Activated T-cell treated with anti-CD3 and anti-CD28 coated beads for 24 hours (primary cell): Measurements from ENCODE around the gene LAMB4.

Experiments
- DNase-seq: peaks from one replicate; pipeline ENCODE4 v3.0.0-alpha.2; 2020; ENCODE audit warnings: low read depth

LAMB4 gene

DNA sequence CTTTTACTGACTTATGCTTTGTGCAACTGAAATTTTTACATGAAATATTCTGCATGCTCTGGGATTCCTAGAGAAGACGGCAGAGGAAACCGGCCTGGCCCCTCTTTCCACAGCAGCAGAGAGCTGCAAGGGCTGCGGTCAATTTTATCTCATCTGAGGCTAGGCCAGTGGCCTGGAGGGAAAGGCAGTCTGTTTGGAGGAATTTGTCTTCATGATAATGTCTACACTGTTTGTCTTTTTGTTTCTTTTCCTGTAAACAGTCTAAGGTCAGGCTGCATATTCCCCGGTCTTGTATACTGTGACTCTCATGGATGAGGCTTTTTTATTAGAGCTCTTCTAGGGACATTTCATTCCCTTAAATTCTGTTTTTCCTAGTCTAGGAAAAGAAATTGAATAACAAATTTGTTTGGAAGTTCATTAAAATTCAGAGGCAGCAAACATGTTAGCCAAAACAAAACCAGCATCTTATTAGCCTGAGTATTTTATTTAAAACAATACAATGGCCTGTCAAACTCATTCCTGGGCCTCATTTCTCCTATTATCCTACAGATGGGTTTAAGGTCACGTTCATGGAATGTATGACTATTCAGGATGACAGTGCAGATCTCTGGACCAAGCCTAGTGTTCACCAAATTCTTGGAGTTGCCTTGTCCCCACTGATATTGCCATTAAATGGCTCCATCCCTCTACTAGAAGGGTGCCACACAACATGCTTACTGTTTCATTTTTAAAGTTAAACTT is 26.4 kb downstream of the LAMB4 start:
- no peak for DNase-seq

GRCh38 chr7:108102671-108103312 is 27.4 kb downstream of the LAMB4 start:
- no peak for DNase-seq

DNA sequence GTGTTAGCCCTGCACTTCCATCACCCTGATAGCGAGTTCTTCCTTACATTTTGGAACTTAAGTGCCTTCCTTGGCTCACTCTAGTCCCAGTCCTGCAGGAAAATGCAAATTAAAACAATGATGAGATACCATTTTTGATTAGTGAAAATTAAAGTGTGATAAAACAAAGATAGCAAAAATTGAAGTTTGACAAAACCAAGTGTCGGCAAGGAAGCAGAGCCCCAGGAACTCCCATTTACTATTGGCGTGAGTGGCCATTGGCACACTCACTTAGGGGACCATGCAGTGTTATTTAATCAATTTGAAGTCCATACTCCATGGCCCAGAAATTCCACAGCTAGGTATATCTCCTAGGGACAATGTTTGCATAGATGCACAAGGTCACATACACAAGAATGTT is 28.4 kb downstream of the LAMB4 start:
- no peak for DNase-seq

- DNase-seq, result no peak
Observed at GRCh38 chr7:108099713-108100112, 30.4 kb downstream of the LAMB4 start.

DNA sequence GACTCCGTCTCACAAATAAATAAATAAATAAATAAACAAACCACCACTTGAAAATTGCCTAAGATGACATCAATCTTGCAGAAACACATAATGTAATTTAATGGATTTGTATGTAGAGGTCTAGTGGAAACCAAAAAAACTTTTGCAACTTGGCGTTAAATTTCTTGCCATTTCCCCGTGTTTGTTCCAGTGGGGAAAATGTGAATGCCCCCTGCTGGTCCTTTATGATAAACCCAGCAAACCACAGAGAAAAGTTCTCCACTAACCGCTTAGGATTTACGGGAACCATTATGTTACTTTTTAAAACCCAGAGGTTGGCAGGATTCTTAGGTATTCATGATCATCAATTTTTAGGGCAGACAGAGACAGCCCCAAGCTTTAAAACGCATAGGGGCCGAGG is 32.5 kb downstream of the LAMB4 start:
- no peak for DNase-seq

DNA sequence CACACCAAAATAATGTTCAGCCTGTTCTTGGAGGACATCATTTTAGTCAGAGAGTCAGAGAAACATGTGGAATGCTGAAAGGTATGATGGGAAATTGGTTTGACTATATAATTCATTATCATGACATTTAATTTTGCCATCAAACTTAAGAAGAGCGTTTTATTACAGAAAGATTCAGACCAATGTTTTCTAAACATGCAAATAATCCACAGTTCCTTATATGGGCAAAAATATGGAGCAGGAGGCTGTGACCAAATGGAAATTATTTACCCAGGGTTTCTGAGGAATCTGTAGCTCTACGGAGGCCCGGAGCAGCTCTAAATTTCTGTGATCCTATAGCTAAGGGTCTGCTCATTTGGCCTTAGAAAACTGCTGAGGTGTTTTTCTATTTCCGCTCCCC is 33.2 kb downstream of the LAMB4 start:
- DNase-seq, result no peak

- DNase-seq, result no peak
Observed at GRCh38 chr7:108094933-108095710, 35.0 kb downstream of the LAMB4 start.

- no peak for DNase-seq
Observed at GRCh38 chr7:108094346-108094745, 35.8 kb downstream of the LAMB4 start.

DNA sequence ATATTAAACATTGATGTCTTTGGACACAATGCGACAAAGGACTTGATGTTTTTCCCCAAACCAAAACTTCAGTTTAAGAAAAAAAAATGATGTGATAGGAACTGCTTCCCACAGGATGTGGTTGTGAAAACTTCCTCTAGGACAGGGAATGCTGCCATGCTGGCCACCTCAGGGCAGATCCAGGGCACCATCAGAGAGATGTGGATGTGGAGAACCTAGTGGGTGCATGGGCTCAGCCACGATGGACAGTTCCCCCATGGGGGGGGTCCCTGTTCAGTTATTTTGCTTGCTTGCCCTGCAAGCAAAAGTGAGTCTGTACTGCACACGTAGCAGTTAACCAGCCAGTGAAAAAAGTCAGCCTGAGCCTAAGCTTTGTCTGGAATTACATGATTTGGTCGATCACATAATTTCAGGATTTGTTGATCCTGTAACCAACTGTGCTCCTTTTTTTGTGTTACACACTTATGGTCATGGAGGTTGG is 36.3 kb downstream of the LAMB4 start:
- no peak for DNase-seq

DNA sequence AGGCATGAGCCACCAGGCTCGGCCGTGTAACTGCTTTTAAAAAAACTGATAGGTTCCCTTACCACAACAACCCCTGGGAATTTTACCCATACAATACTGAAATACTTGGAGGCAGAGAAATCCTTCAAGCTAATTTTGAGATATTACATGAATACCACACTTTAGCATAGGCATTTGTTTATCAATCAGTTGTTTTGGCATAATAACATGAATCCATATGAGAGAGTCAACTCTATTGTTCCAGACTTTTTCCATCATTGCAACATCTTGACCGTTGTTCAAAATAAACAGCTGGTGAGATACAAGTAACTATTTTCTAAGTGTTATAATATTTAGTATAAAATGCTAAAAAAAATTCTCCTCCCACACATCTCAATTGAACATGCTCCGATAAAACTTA is 36.8 kb downstream of the LAMB4 start:
- DNase-seq, result no peak

- DNase-seq, result no peak
Observed at GRCh38 chr7:108091461-108091831, 38.7 kb downstream of the LAMB4 start.

GRCh38 chr7:108090791-108091460 is 39.2 kb downstream of the LAMB4 start:
- no peak for DNase-seq

GRCh38 chr7:108089381-108089780 is 40.8 kb downstream of the LAMB4 start:
- no peak for DNase-seq

DNA sequence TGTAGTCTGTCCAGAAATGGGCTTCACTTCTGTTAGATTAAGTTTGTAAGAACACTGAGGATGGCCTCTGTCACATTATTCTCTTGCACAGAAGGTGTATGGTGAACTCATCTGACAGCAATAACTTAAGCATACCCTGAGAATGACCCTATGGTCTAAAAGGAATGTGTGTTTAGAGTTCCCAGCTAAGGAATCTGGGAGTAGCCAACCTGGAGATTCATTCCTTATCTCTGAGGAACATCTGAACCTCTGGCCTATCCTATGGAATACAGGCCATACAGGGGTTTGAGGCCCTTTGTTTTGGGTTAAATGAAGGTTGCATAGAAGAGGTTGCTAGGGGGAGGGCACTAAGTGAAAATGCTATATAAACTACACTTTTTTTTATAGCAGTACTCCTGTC is 41.4 kb downstream of the LAMB4 start:
- no peak for DNase-seq

DNA sequence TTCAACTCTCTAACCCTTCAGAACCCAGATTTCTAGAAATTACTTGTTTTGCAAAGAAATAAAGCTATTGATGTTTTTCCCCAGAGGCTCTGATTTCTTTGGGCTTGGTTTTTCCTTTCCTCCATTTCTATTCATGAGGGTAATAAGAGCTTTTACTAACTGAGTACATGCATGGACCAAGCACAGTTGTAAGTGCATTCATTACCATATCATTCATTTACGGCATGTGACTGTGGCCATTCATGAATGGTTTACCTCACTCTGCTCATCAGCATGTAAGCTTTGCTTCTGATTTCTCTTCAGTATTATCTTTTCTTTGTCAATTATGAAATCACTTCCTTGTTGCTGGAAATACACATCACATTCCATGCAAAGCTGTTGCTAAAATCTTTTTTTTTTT is 42.4 kb downstream of the LAMB4 start:
- DNase-seq, result no peak

DNA sequence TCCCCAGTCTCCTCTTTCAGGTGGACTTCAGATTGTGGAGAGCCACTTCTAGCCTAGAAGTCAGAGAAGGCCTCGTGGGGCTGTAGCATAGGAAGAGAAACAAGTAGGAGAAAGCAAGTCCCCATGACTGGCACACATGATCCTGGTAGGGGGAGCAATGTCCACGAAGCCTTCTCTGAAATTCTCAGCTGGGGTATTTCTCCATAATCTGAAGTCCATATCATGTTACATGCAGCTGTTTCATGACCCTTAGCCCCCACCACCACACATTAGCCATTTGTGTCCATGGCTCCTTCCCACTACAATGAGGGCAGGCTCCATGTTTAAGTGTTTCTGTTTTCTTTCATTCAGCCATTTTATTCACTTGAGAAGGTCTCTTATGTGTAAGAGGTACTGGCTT is 43.2 kb downstream of the LAMB4 start:
- DNase-seq, result no peak

DNA sequence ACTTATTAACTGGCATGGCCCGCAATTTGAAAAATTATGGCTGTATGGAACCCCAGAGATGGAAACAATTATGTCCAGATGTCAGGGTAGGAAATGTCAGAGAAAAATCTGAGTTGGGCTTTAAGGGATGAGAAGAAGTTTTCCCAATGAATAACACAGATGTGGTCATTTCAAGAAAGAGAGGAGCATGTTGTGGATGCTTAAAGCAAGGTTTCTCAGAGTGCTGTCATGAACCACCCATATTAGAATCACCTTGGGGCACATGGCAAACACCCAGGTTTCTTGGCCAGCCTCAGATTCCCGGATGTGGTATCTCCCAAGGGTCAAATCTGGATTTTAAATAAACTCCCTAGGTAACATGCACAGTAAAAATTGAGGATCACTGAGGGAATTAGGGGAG is 43.6 kb downstream of the LAMB4 start:
- DNase-seq, result no peak

GRCh38 chr7:108083980-108084379 is 46.2 kb downstream of the LAMB4 start:
- DNase-seq, result no peak

- DNase-seq, result no peak
Observed at GRCh38 chr7:108079648-108080591, 50.2 kb downstream of the LAMB4 start.

DNA sequence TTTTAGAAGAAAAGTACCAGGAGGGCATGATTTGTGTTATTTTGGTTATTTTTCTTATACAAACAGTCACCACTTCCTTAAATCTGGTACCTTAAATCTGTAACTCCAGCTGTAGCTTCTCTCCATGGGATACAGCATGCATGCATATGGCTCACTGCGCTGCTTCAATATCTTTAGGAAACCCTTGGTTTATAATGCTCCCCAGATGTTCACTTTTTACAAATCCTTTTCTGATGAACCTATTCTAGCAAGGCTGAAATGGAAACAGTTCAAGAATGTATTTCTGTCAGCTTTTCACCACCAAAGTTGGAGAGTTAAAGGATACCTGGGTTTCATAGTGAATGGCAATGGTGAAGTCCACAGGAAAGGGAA is 50.9 kb downstream of the LAMB4 start:
- no peak for DNase-seq

GRCh38 chr7:108078691-108079090 is 51.5 kb downstream of the LAMB4 start:
- no peak for DNase-seq
